CD4-positive, alpha-beta T cell (primary cell): ENCODE results near the gene ATP2B2. TPM values are rescaled to one million over a fixed set of nuclear protein-coding genes. Genes with fewer than 3 reads are reported as not detected.

ENCODE experiments used
- ATAC-seq: fragments of 200-7000 bp; cut with Tn5 transposase; one replicate; pipeline ENCODE4 v1.10.0; 2022; ENCODE audit warnings: mild to moderate bottlenecking; ENCODE audit not compliant: poor library complexity
- CTCF ChIA-PET: fragments of 350-600 bp; sonication (Branson Sonifier 250); formaldehyde crosslinking; loops from one replicate; lab custom pipeline; 2021; ENCODE audit warnings: antibody characterized with exemption, inconsistent platforms; lab: Charles Lee
- POLR2A ChIA-PET: fragments of 350-600 bp; sonication (Branson Sonifier 250); formaldehyde crosslinking; loops from one replicate; lab custom pipeline; 2021; ENCODE audit warnings: antibody characterized with exemption, inconsistent platforms; lab: Charles Lee
- DNase-seq, 14 experiments: peaks; one replicate each; pipeline ENCODE4 v3.0.0-alpha.2; 2013 to 2020; ENCODE audit warnings: mixed read lengths in 2 of 14
- H3K27ac ChIP-seq, 2 donors: one replicate each; pipeline versions ENCODE4 v1.5.1 to v1.7.0; 2013; ENCODE audit warnings: low read length in 2 of 2, low read depth in 1 of 2, mild to moderate bottlenecking in 1 of 2
- H3K27me3 ChIP-seq, 2 experiments: 1 replicate in 1 of 2; 2 replicates in 1 of 2; pipeline versions ENCODE4 v1.6.1 to v1.7.0; 2013; ENCODE audit warnings: low read length in 2 of 2, control low read depth in 1 of 2, mild to moderate bottlenecking in 1 of 2, moderate library complexity in 1 of 2; ENCODE audit not compliant: insufficient read depth in 2 of 2, control insufficient read depth in 1 of 2
- H3K36me3 ChIP-seq: one replicate; pipeline ENCODE4 v1.6.1; 2013; ENCODE audit warnings: low read length, control low read depth; ENCODE audit not compliant: insufficient read depth
- H3K4me1 ChIP-seq: one replicate; pipeline ENCODE4 v1.6.1; 2013; ENCODE audit warnings: low read length, control low read depth; ENCODE audit not compliant: insufficient read depth
- H3K4me3 ChIP-seq: one replicate; pipeline ENCODE4 v1.5.1; 2013; ENCODE audit warnings: mild to moderate bottlenecking, low read length, moderate library complexity
- H3K9me3 ChIP-seq, 2 experiments: 1 replicate in 1 of 2; 2 replicates in 1 of 2; pipeline versions ENCODE4 v1.6.1 to v1.7.0; 2013; ENCODE audit warnings: low read length in 2 of 2, mild to moderate bottlenecking in 2 of 2, control low read depth in 1 of 2, moderate library complexity in 1 of 2; ENCODE audit not compliant: control insufficient read depth in 1 of 2, insufficient read depth in 1 of 2
- H3K27ac Mint-ChIP-seq: one replicate; pipeline ENCODE4 v1.8.0; 2020; ENCODE audit warnings: mixed read lengths
- H3K27me3 Mint-ChIP-seq: one replicate; pipeline ENCODE4 v1.8.0; 2021; ENCODE audit warnings: mixed read lengths
- H3K36me3 Mint-ChIP-seq: one replicate; pipeline ENCODE4 v1.8.0; 2021; ENCODE audit warnings: low read depth, mixed read lengths
- H3K4me1 Mint-ChIP-seq: one replicate; pipeline ENCODE4 v1.8.0; 2021; ENCODE audit warnings: low read depth, mixed read lengths
- H3K4me3 Mint-ChIP-seq: one replicate; pipeline ENCODE4 v1.8.0; 2020; ENCODE audit warnings: mild to moderate bottlenecking, mixed read lengths
- H3K9me3 Mint-ChIP-seq: one replicate; pipeline ENCODE4 v1.8.0; 2020; ENCODE audit warnings: mixed read lengths
- CTCF ChIP-seq: fragments of 200-600 bp; IDR thresholded peaks from one replicate; pipeline ENCODE4 v1.8.0; 2022; ENCODE audit warnings: antibody characterized with exemption, mild to moderate bottlenecking
- intact Hi-C, 2 experiments: fragments of 100-400 bp; cut with DNase I in 1 of 2; cut with micrococcal nuclease in 1 of 2; formaldehyde crosslinking; loops; one replicate each; pipeline versions ENCODE4 v1.15.1 to v1.9.0; 2023 to 2025; cut with DNase I, micrococcal nuclease
- total RNA-seq, 174 experiments: library from RNA in 2 of 174; stranded (reverse) in 2 of 174; gene quantifications; one replicate each; pipeline ENCODE4 v1.2.3 and lab custom pipeline; 2021 to 2026

The ATP2B2 gene
- total RNA-seq, 2 experiments from 2014 or later: not detected

GRCh38 chr3:10311710-10312109 lies 193.7 kb downstream of the ATP2B2 start:
- Mint-ChIP-seq H3K4me1 (peaks cover 7% of the 10 kb centered on the region), H3K36me3 (peaks cover 88% of the 10 kb centered on the region), H3K27ac (no peak overlapping the region), H3K9me3 (no peaks in the 10 kb centered on the region), H3K4me3 (no peak overlapping the region), H3K27me3 (no peaks in the 10 kb centered on the region)
- H3K4me3 ChIP-seq: no peak overlapping the region
- no peaks in the 10 kb centered on the region for H3K27me3 ChIP-seq
- ChIA-PET POLR2A (interaction anchor here (0.6 to 0.7 kb wide), 2 partner anchors 9 kb away, joined by 4 read pairs; partner anchors contain the start of gene SEC13), CTCF (no interaction called here)
- no peak overlapping the region for H3K27ac ChIP-seq
- ATAC-seq (no peak), DNase-seq (no peak)
- no peak for TF ChIP-seq CTCF
- peaks cover 4% of the 10 kb centered on the region for H3K4me1 ChIP-seq
- H3K9me3 ChIP-seq: no peaks in the 10 kb centered on the region
- intact Hi-C loops: no loop called here
- peaks cover 90% of the 10 kb centered on the region for H3K36me3 ChIP-seq

GRCh38 chr3:10310578-10310977 lies 194.8 kb downstream of the ATP2B2 start:
- Mint-ChIP-seq H3K27me3 (no peaks in the 10 kb centered on the region), H3K4me1 (peaks cover 7% of the 10 kb centered on the region), H3K4me3 (no peak overlapping the region), H3K36me3 (peaks cover 90% of the 10 kb centered on the region), H3K27ac (no peak overlapping the region), H3K9me3 (no peaks in the 10 kb centered on the region)
- H3K4me3 ChIP-seq: no peak overlapping the region
- intact Hi-C loops: no loop called here
- CTCF ChIA-PET: no interaction called here
- peaks cover 2% of the 10 kb centered on the region for H3K4me1 ChIP-seq
- no peaks in the 10 kb centered on the region for H3K27me3 ChIP-seq
- no peak for TF ChIP-seq CTCF
- H3K27ac ChIP-seq: no peak overlapping the region
- H3K36me3 ChIP-seq: peaks cover 90% of the 10 kb centered on the region
- POLR2A ChIA-PET: no interaction called here
- ATAC-seq (no peak), DNase-seq (no peak)
- no peaks in the 10 kb centered on the region for H3K9me3 ChIP-seq

GRCh38 chr3:10309736-10310135 lies 195.7 kb downstream of the ATP2B2 start:
- no peaks in the 10 kb centered on the region for H3K27me3 Mint-ChIP-seq
- H3K27ac Mint-ChIP-seq: no peak overlapping the region
- CTCF ChIA-PET: no interaction called here
- TF ChIP-seq CTCF: no peak
- DNase-seq: no peak
- Histone ChIP-seq H3K9me3 (no peaks in the 10 kb centered on the region), H3K4me1 (no peaks in the 10 kb centered on the region), H3K4me3 (no peak overlapping the region), H3K27me3 (no peaks in the 10 kb centered on the region), H3K36me3 (peaks cover 90% of the 10 kb centered on the region), H3K27ac (no peak overlapping the region)
- H3K4me1 Mint-ChIP-seq: peaks cover 5% of the 10 kb centered on the region
- intact Hi-C loops: no loop called here
- ATAC-seq: no peak
- H3K36me3 Mint-ChIP-seq: peaks cover 92% of the 10 kb centered on the region
- POLR2A ChIA-PET: no interaction called here
- no peaks in the 10 kb centered on the region for H3K9me3 Mint-ChIP-seq
- H3K4me3 Mint-ChIP-seq: no peak overlapping the region
